T-helper 17 cell (primary cell): ENCODE measurements around the gene ARL2. TPM values are rescaled to one million over a fixed set of nuclear protein-coding genes. Genes with fewer than 3 reads are reported as not detected.
"Not testable (repeated sequence)": the region's sequence is repeated elsewhere in the genome, so short reads cannot be mapped to it uniquely, and the experiment has no call there.

ENCODE experiments used
- ATAC-seq: fragments of 150-1000 bp; cut with Tn5 transposase; 2 replicates; pipeline ENCODE4 v1.10.0; 2021; ENCODE audit warnings: mild to moderate bottlenecking, moderate library complexity
- DNase-seq, 3 donors: peaks; one replicate each; pipeline versions ENCODE4 v3.0.0 to v3.0.0-alpha.2; 2020 to 2021
- H3K9me3 ChIP-seq: one replicate; pipeline ENCODE4 v1.7.0; 2013; ENCODE audit warnings: low read length, mild to moderate bottlenecking; ENCODE audit not compliant: control insufficient read depth, poor library complexity, severe bottlenecking
- H3K27ac Mint-ChIP-seq: one replicate; pipeline ENCODE4 v1.8.0; 2022; ENCODE audit warnings: mild to moderate bottlenecking, moderate library complexity, mixed read lengths
- H3K27me3 Mint-ChIP-seq: one replicate; pipeline ENCODE4 v1.8.0; 2022; ENCODE audit warnings: mixed read lengths
- H3K36me3 Mint-ChIP-seq: one replicate; pipeline ENCODE4 v1.8.0; 2022; ENCODE audit warnings: low read depth, mixed read lengths
- H3K4me1 Mint-ChIP-seq: one replicate; pipeline ENCODE4 v1.8.0; 2022; ENCODE audit warnings: mild to moderate bottlenecking, mixed read lengths
- H3K4me3 Mint-ChIP-seq: one replicate; pipeline ENCODE4 v1.8.0; 2022; ENCODE audit warnings: mild to moderate bottlenecking, moderate library complexity, mixed read lengths
- total RNA-seq, 4 donors: library from RNA in 2 of 4; stranded (reverse) in 2 of 4; gene quantifications; one replicate each; pipeline ENCODE4 v1.2.3 and lab custom pipeline; 2022 to 2026

ARL2 gene
- total RNA-seq, 2 donors from 2014 or later, result 17.2 to 21.6 TPM

DNA sequence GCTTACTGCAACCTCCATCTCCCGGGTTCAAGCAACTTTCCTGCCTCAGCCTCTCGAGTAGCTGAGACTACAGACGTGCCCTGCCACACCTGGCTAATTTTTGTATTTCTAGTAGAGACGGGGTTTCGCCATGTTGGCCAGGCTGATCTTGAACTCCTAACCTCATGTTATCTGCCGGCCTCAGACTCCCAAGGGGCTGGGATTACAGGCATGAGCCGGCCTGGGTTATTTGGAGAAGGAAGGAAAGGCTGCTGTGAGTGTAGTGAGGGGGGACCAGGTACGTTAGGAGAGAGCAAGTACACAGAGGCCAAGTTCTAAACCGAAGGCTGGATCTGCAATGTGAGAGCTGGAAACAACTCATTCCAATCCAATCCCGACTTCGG is 17.6 kb upstream of the ARL2 start:
- H3K4me3 Mint-ChIP-seq, result no peak overlapping the region

DNA sequence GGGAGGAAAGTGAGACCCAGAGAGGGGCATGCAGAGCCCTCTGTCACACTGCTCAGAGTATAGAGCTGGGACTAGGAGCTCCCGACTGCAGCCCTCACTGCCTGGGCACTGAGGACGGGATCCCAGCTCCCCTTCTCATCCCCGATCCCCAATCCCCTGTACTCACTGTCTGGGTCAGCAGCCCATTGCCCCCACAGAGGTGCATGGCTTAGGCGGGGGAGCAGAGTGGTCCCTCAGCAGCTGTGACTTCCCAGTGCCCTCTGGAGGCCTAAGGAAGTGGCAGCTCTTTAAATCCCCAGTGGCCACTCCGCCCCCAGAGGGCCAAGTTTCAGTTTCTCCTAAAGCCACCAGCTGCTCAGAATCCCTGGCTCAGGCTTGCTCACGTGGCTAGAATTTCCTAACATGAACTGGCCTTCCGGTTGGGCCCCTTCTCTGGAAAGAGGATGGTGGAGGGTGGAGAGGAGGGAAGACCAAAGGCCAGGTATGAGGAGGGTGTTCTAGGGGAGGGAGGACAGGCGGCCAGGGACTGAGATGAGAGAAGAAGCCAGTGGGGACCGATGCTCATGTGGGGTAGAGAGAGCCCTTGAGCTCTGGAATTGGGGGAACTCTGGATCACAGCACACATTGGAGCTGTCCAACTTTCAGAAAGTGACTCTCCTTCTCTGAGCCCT is 17.1 kb upstream of the ARL2 start, which contains the start of gene BATF2:
BATF2 (minus strand) TSS at position 262 of the 671 bp plus-strand sequence; CDS start at position 205, 57 bp downstream.
- no peaks in the 10 kb centered on the region for H3K27me3 Mint-ChIP-seq
- peaks cover 15% of the 10 kb centered on the region for H3K4me1 Mint-ChIP-seq
- ATAC-seq, result peak; percentile 48
- DNase-seq, result no peak
- H3K9me3 ChIP-seq, result no peaks in the 10 kb centered on the region
- no peaks in the 10 kb centered on the region for H3K36me3 Mint-ChIP-seq
- no peak within 1 kb of the TSS for H3K4me3 Mint-ChIP-seq
- H3K27ac Mint-ChIP-seq, result no peak within 1 kb of the TSS

More for the DNA sequence above, 17.6 kb upstream of the ARL2 start:
- no peaks in the 10 kb centered on the region for H3K9me3 ChIP-seq
- peaks cover 15% of the 10 kb centered on the region for H3K4me1 Mint-ChIP-seq
- DNase-seq (no peak), ATAC-seq (no peak)
- H3K36me3 Mint-ChIP-seq, result no peaks in the 10 kb centered on the region
- no peaks in the 10 kb centered on the region for H3K27me3 Mint-ChIP-seq
- no peak overlapping the region for H3K27ac Mint-ChIP-seq

DNA sequence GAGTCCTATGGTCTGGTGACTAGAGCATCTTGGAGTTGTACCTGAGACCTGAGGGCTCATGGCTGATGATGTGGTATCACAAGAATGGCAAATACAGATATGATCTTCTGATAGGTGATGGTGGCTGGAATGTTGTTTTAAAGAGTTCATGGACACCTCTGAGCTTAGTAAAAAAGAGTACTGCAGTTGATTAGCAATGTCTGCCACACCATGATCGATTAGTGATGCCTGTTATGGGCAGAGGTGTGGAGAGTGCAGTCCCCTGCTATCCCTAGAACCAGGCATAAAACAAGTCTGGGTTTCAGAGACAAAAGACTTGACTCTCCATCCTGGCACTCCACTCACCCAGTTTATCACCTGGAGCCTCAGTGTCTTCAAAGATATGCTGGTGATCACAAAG is 15.8 kb upstream of the ARL2 start:
- peak overlapping the region; percentile 93 for H3K27ac Mint-ChIP-seq
- H3K27me3 Mint-ChIP-seq, result no peaks in the 10 kb centered on the region
- peak overlapping the region; percentile 63 for H3K4me3 Mint-ChIP-seq
- ATAC-seq (no peak), DNase-seq (no peak)
- peaks cover 15% of the 10 kb centered on the region for H3K4me1 Mint-ChIP-seq
- H3K36me3 Mint-ChIP-seq, result no peaks in the 10 kb centered on the region
- no peaks in the 10 kb centered on the region for H3K9me3 ChIP-seq

DNA sequence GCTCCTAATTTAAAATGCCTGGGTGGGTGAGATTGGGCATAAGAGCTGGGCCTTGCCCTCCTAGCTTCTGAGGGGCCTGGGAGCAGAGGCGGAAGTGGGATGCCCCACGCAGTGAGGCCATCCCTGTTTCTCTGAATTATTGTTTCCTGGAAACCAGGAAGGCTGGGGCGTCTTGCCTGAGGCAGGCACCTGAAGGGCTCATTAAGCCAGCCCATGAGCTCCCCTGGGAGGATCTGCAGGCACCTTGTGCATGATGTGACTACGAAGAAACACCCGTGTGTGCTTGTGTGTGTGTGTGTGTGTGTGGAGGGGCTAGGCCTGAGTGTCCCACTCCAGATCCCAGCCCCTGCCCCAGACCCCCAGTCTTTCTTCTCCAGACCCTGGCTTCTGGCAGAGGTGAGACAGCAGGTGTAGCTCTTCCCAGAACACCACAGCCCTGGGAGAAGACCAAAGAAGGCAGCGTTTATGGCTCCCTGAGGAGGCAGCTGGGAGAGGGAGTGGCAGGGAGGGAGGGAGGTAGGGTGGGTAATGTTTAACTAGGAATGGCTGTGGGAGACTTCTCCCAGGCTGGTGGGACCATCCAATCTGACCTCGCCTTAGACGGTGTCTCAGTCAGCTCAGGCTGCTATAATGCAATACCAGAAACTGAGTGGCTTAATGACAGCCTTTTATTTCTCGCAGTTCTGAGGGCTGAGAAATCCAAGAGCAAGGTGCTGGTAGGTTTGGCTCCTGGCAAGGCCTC is 15.1 kb upstream of the ARL2 start:
- H3K27ac Mint-ChIP-seq, result peak overlapping the region; percentile 93
- no peaks in the 10 kb centered on the region for H3K9me3 ChIP-seq
- no peak for DNase-seq
- H3K4me1 Mint-ChIP-seq, result peaks cover 15% of the 10 kb centered on the region
- no peak for ATAC-seq
- no peaks in the 10 kb centered on the region for H3K27me3 Mint-ChIP-seq
- no peaks in the 10 kb centered on the region for H3K36me3 Mint-ChIP-seq
- H3K4me3 Mint-ChIP-seq, result peak overlapping the region; percentile 63

DNA sequence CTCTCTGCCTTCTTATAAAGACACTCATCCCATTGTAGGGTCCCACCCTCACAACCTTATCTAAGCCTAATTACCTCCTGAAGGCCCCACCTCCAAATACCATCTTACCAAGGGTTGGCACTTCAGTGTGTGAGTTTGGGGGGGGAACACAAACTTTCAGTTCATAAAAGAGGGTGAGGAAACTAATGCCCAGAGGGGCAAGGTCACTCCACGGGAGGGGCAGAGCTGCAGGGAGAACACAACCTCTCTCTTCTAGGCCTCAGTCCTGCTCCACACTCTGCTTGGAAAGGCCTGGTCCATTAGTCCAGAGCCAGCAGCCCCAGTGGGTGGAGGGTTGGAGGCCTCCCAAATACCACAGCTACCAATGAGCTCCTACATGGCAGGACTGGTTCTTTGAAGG is 14.5 kb upstream of the ARL2 start:
- H3K27ac Mint-ChIP-seq, result no peak overlapping the region
- no peaks in the 10 kb centered on the region for H3K9me3 ChIP-seq
- H3K36me3 Mint-ChIP-seq, result no peaks in the 10 kb centered on the region
- no peak overlapping the region for H3K4me3 Mint-ChIP-seq
- H3K4me1 Mint-ChIP-seq, result peaks cover 15% of the 10 kb centered on the region
- ATAC-seq, result no peak
- H3K27me3 Mint-ChIP-seq, result no peaks in the 10 kb centered on the region
- DNase-seq, result no peak

DNA sequence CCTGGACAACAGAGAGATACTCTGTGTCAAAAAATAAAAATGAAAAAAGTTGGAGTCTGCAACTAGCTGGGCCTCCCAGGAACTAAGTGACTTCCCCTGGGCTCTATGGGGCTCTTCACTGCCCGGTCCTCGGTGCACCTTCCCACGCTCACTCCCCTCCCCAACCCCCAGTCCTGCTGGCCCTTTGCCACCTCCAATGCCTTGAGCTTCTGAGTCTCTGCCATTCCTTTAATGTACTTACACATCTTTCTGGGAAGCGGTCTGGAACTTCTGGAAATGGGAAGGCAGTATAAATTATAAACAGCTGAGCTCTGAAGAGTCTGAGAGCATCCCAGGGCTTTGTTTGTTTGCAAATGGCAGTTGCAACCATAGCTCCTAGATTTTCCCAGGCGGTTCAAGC is 11.3 kb upstream of the ARL2 start:
- no peaks in the 10 kb centered on the region for H3K9me3 ChIP-seq
- Mint-ChIP-seq H3K27me3 (no peaks in the 10 kb centered on the region), H3K4me3 (no peak overlapping the region), H3K27ac (no peak overlapping the region), H3K4me1 (peaks cover 9% of the 10 kb centered on the region), H3K36me3 (no peaks in the 10 kb centered on the region)
- DNase-seq, result no peak
- ATAC-seq, result no peak

- Mint-ChIP-seq H3K27me3 (no peaks in the 10 kb centered on the region), H3K4me1 (peaks cover 7% of the 10 kb centered on the region), H3K36me3 (no peaks in the 10 kb centered on the region), H3K27ac (no peak overlapping the region), H3K4me3 (no peak overlapping the region)
- ATAC-seq, result no peak
- no peak for DNase-seq
- H3K9me3 ChIP-seq, result no peaks in the 10 kb centered on the region
Observed at GRCh38 chr11:65003282-65003681, 10.7 kb upstream of the ARL2 start.

GRCh38 chr11:65003968-65004367 is 10.0 kb upstream of the ARL2 start:
- H3K4me3 Mint-ChIP-seq, H3K27me3 Mint-ChIP-seq, H3K36me3 Mint-ChIP-seq, H3K4me1 Mint-ChIP-seq, ATAC-seq, H3K9me3 ChIP-seq, DNase-seq, H3K27ac Mint-ChIP-seq: not testable (repeated sequence)

- ATAC-seq (no peak), DNase-seq (no peak)
- no peaks in the 10 kb centered on the region for H3K9me3 ChIP-seq
- Mint-ChIP-seq H3K4me3 (no peak overlapping the region), H3K27me3 (no peaks in the 10 kb centered on the region), H3K27ac (no peak overlapping the region), H3K4me1 (peaks cover 3% of the 10 kb centered on the region), H3K36me3 (no peaks in the 10 kb centered on the region)
Observed at GRCh38 chr11:65008016-65008415, 5.9 kb upstream of the ARL2 start.

- Mint-ChIP-seq H3K4me3 (no peak overlapping the region), H3K27ac (no peak overlapping the region), H3K4me1 (peaks cover 9% of the 10 kb centered on the region), H3K36me3 (no peaks in the 10 kb centered on the region), H3K27me3 (no peaks in the 10 kb centered on the region)
- DNase-seq (no peak), ATAC-seq (no peak)
- H3K9me3 ChIP-seq, result no peaks in the 10 kb centered on the region
Observed at GRCh38 chr11:65008873-65009272, 5.1 kb upstream of the ARL2 start.

DNA sequence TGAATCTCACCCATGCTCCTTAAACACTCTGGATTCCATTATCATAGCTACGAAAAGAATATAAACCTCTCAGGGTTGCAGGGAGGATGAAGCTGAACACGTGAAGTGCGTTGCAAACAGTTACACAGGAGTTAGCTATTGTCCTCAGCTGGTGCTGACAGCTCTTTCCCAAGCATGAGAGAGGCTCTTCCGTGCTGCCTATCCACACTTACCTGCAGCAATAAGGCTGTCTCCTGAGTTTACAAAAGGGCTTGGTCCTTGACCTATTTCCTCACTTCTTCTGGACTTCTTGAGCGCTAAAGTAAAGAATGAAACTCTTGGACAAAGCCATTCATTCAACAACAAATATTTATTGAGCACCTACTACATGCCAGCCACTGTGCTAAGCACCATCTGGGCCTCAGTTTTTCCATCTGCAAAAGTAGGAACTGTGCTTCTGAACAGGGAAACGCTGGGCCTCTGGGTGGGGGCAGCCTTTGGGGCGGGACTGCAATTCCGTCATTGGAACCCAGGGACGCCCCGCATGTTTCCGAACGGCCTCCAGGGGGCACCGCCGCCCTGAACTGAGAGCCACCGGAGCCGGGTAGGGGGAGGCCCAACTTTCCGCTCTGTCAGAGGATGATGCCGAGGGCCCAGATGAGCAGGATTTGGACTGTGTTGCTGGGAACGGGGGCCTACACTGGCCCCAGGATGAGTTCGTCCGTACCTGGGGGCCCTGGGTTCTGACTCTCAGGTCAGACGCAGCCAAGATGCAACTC is 651 bp upstream of the ARL2 start:
- Mint-ChIP-seq H3K36me3 (peaks cover 5% of the 10 kb centered on the region), H3K4me1 (peaks cover 26% of the 10 kb centered on the region), H3K4me3 (peak overlapping the region; percentile 94), H3K27me3 (no peaks in the 10 kb centered on the region), H3K27ac (peak overlapping the region; percentile 88)
- ATAC-seq, result peak; percentile 91
- peak; percentile 81 to 86 (median 84) for DNase-seq
- no peaks in the 10 kb centered on the region for H3K9me3 ChIP-seq

DNA sequence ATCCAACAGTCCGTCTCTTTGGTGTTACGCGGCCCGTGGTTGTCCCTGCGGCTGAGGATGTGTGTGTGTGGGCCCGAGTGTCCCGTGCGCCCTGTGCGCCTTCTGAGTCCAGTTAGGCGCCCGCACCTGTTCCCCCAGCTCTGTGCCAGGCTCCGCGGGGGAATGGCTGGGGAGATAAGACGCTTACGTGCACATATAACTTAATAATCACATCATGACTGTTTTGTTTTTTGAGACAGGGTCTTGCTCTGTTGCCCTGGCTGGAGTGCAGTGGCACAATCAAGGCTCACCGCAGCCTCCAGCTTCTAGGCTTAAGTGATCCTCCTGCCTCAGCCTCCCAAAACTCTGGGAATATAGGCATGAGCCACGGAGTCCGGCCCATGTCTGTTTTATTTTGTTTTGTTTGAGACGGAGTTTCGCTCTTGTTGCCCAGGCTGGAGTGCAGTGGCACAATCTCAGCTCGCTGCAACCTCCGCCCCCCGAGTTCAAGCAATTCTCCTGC is 817 bp downstream of the ARL2 start:
- peak overlapping the region; percentile 67 for H3K27ac Mint-ChIP-seq
- no peaks in the 10 kb centered on the region for H3K9me3 ChIP-seq
- H3K4me3 Mint-ChIP-seq, result peak overlapping the region; percentile 88
- no peak for ATAC-seq
- peaks cover 5% of the 10 kb centered on the region for H3K36me3 Mint-ChIP-seq
- H3K27me3 Mint-ChIP-seq, result no peaks in the 10 kb centered on the region
- DNase-seq, result no peak
- H3K4me1 Mint-ChIP-seq, result peaks cover 26% of the 10 kb centered on the region

- H3K27ac Mint-ChIP-seq, result no peak overlapping the region
- H3K27me3 Mint-ChIP-seq, result no peaks in the 10 kb centered on the region
- DNase-seq (no peak), ATAC-seq (no peak)
- H3K4me1 Mint-ChIP-seq, result peaks cover 26% of the 10 kb centered on the region
- H3K9me3 ChIP-seq, result no peaks in the 10 kb centered on the region
- peaks cover 5% of the 10 kb centered on the region for H3K36me3 Mint-ChIP-seq
- peak overlapping the region; percentile 21 for H3K4me3 Mint-ChIP-seq
Observed at GRCh38 chr11:65016705-65017104, 2.7 kb downstream of the ARL2 start.
